C1 segment of cervical spinal cord (tissue), 14 donors: ENCODE results near the gene PTF1A.

Experiments used
- DNase-seq, 14 donors: peaks; one replicate each; lab custom pipeline; 2025; lab: John Stamatoyannopoulos, UW

Gene PTF1A

GRCh38 chr10:23186697-23187096 lies 5.4 kb upstream of the PTF1A start:
- DNase-seq: no peak

GRCh38 chr10:23187155-23187554 lies 5.0 kb upstream of the PTF1A start:
- no peak for DNase-seq

GRCh38 chr10:23189024-23189423 lies 3.1 kb upstream of the PTF1A start:
- no peak for DNase-seq

- no peak for DNase-seq
These were observed 994 bp upstream of the PTF1A start for GRCh38 chr10:23190872-23191763.

GRCh38 chr10:23192712-23193434 lies 761 bp downstream of the PTF1A start:
- no peak for DNase-seq

GRCh38 chr10:23193435-23194074 lies 1.4 kb downstream of the PTF1A start:
- no peak for DNase-seq

- DNase-seq: no peak
These were observed 2.4 kb downstream of the PTF1A start for GRCh38 chr10:23194471-23194965.

GRCh38 chr10:23194966-23195845 lies 3.1 kb downstream of the PTF1A start:
- no peak for DNase-seq

- DNase-seq: no peak
These were observed 3.9 kb downstream of the PTF1A start for GRCh38 chr10:23195846-23196600.

- DNase-seq: no peak
These were observed 4.8 kb downstream of the PTF1A start for GRCh38 chr10:23196915-23197314.

GRCh38 chr10:23197416-23197861 lies 5.3 kb downstream of the PTF1A start:
- no peak for DNase-seq

- DNase-seq: no peak
These were observed 6.5 kb downstream of the PTF1A start for GRCh38 chr10:23198610-23198939.

- DNase-seq: no peak
These were observed 7.0 kb downstream of the PTF1A start for GRCh38 chr10:23198940-23199767.

GRCh38 chr10:23199768-23200511 lies 7.8 kb downstream of the PTF1A start:
- DNase-seq: no peak

- no peak for DNase-seq
These were observed 8.5 kb downstream of the PTF1A start for GRCh38 chr10:23200586-23200985.

GRCh38 chr10:23200997-23201652 lies 9.0 kb downstream of the PTF1A start:
- DNase-seq: no peak

- DNase-seq: no peak
These were observed 9.7 kb downstream of the PTF1A start for GRCh38 chr10:23201837-23202236.

GRCh38 chr10:23202779-23203178 lies 10.7 kb downstream of the PTF1A start:
- DNase-seq: no peak
